ENCODE data around the gene ASAP3. TPM values are rescaled to one million over a fixed set of nuclear protein-coding genes. Genes with fewer than 3 reads are reported as not detected.

The ASAP3 gene
- total and polyA plus RNA-seq, 2 experiments from 2014 or later: 13.9 to 27.3 TPM

- Histone ChIP-seq H3F3A (ENCODE audit: insufficient read depth) (peaks cover 41% of the 10 kb centered on the region), H3K36me3 (ENCODE audit: low read depth) (no peaks in the 10 kb centered on the region), H2AFZ (no peak overlapping the region), H3K4me1 (ENCODE audit: insufficient read depth) (peaks cover 30% of the 10 kb centered on the region), H3K9me2 (ENCODE audit: insufficient read depth) (no peaks in the 10 kb centered on the region), H3K4me3 (no peak overlapping the region), H3K27ac (no peak overlapping the region), H3K9ac (no peak overlapping the region), H4K20me1 (ENCODE audit: insufficient read depth) (no peaks in the 10 kb centered on the region), H3K27me3 (replicated peaks; ENCODE audit: insufficient read depth) (no peaks in the 10 kb centered on the region), H3K79me2 (ENCODE audit: insufficient read depth) (no peaks in the 10 kb centered on the region), H3K4me2 (ENCODE audit: unreplicated experiment) (no peak overlapping the region), H3K9me3 (ENCODE audit: low read depth) (no peaks in the 10 kb centered on the region)
- no peak for TF ChIP-seq EZH2 (IDR thresholded peaks at IDR 0.05; ENCODE audit: insufficient read depth, poor library complexity, severe bottlenecking)
- no peak for TF ChIP-seq EZH2phosphoT487 (IDR thresholded peaks at IDR 0.05; ENCODE audit: insufficient read depth, low read depth)
- DNase-seq: no peak
- 88 to 91% methylated on average over 7 of the region's 7 CpGs for WGBS, 2 experiments (ENCODE audit: low coverage in 1 of 2, low lambda C conversion rate in 2 of 2, missing lambda C conversion rate in 2 of 2)
- in situ Hi-C loops (cut with MboI): no loop called here
Measured at GRCh38 chr1:23408797-23409290, 75.1 kb downstream of the ASAP3 start.

GRCh38 chr1:23407016-23407630, 76.9 kb downstream of the ASAP3 start:
- Histone ChIP-seq H3F3A (ENCODE audit: insufficient read depth) (peaks cover 45% of the 10 kb centered on the region), H4K20me1 (ENCODE audit: insufficient read depth) (no peaks in the 10 kb centered on the region), H3K9me3 (ENCODE audit: low read depth) (no peaks in the 10 kb centered on the region), H3K4me2 (ENCODE audit: unreplicated experiment) (no peak overlapping the region), H3K9me2 (ENCODE audit: insufficient read depth) (no peaks in the 10 kb centered on the region), H3K9ac (no peak overlapping the region), H3K27me3 (replicated peaks; ENCODE audit: insufficient read depth) (no peaks in the 10 kb centered on the region), H3K36me3 (ENCODE audit: low read depth) (no peaks in the 10 kb centered on the region), H3K27ac (no peak overlapping the region), H2AFZ (no peak overlapping the region), H3K4me3 (no peak overlapping the region), H3K79me2 (ENCODE audit: insufficient read depth) (no peaks in the 10 kb centered on the region), H3K4me1 (ENCODE audit: insufficient read depth) (peaks cover 44% of the 10 kb centered on the region)
- 49 to 51% methylated on average over 8 of the region's 8 CpGs for WGBS, 2 experiments (ENCODE audit: low coverage in 1 of 2, low lambda C conversion rate in 2 of 2, missing lambda C conversion rate in 2 of 2)
- in situ Hi-C loops (cut with MboI): no loop called here
- DNase-seq: peak; percentile 52
- TF ChIP-seq EZH2phosphoT487 (IDR thresholded peaks at IDR 0.05; ENCODE audit: insufficient read depth, low read depth) (no peak), EZH2 (IDR thresholded peaks at IDR 0.05; ENCODE audit: insufficient read depth, poor library complexity, severe bottlenecking) (no peak)

- H4K20me1 ChIP-seq (ENCODE audit: insufficient read depth): no peaks in the 10 kb centered on the region
- no peaks in the 10 kb centered on the region for H3K27me3 ChIP-seq (replicated peaks; ENCODE audit: insufficient read depth)
- no peaks in the 10 kb centered on the region for H3K9me3 ChIP-seq (ENCODE audit: low read depth)
- H3K9ac ChIP-seq: no peak overlapping the region
- no peak overlapping the region for H3K4me2 ChIP-seq (ENCODE audit: unreplicated experiment)
- in situ Hi-C loops (cut with MboI): no loop called here
- peaks cover 37% of the 10 kb centered on the region for H3F3A ChIP-seq (ENCODE audit: insufficient read depth)
- H3K9me2 ChIP-seq (ENCODE audit: insufficient read depth): no peaks in the 10 kb centered on the region
- no peaks in the 10 kb centered on the region for H3K36me3 ChIP-seq (ENCODE audit: low read depth)
- TF ChIP-seq EZH2 (IDR thresholded peaks at IDR 0.05; ENCODE audit: insufficient read depth, poor library complexity, severe bottlenecking) (no peak), EZH2phosphoT487 (IDR thresholded peaks at IDR 0.05; ENCODE audit: insufficient read depth, low read depth) (no peak)
- peaks cover 35% of the 10 kb centered on the region for H3K4me1 ChIP-seq (ENCODE audit: insufficient read depth)
- H3K4me3 ChIP-seq: no peak overlapping the region
- no peak for DNase-seq
- H3K27ac ChIP-seq: no peak overlapping the region
- H3K79me2 ChIP-seq (ENCODE audit: insufficient read depth): no peaks in the 10 kb centered on the region
- no peak overlapping the region for H2AFZ ChIP-seq
- 98 to 99% methylated on average over 3 of the region's 3 CpGs for WGBS, 2 experiments (ENCODE audit: low coverage in 1 of 2, low lambda C conversion rate in 2 of 2, missing lambda C conversion rate in 2 of 2)
Measured at GRCh38 chr1:23405946-23406345, 78.0 kb downstream of the ASAP3 start.

GRCh38 chr1:23403735-23404486, 80.1 kb downstream of the ASAP3 start:
- H3K4me3 ChIP-seq: peak overlapping the region; percentile 5; the same call in 1 of the 2 replicates
- H3K9me2 ChIP-seq (ENCODE audit: insufficient read depth): no peaks in the 10 kb centered on the region
- peak overlapping the region; percentile 39; the same call in 1 of the 2 replicates for H2AFZ ChIP-seq
- no peaks in the 10 kb centered on the region for H3K9me3 ChIP-seq (ENCODE audit: low read depth)
- H3K4me1 ChIP-seq (ENCODE audit: insufficient read depth): peaks cover 46% of the 10 kb centered on the region
- H3K79me2 ChIP-seq (ENCODE audit: insufficient read depth): no peaks in the 10 kb centered on the region
- in situ Hi-C loops (cut with MboI): no loop called here
- H3F3A ChIP-seq (ENCODE audit: insufficient read depth): peaks cover 44% of the 10 kb centered on the region
- DNase-seq: peak; percentile 96
- H4K20me1 ChIP-seq (ENCODE audit: insufficient read depth): no peaks in the 10 kb centered on the region
- no peak for TF ChIP-seq EZH2phosphoT487 (IDR thresholded peaks at IDR 0.05; ENCODE audit: insufficient read depth, low read depth)
- TF ChIP-seq EZH2 (IDR thresholded peaks at IDR 0.05; ENCODE audit: insufficient read depth, poor library complexity, severe bottlenecking): no peak
- WGBS, 2 experiments (ENCODE audit: low coverage in 1 of 2, low lambda C conversion rate in 2 of 2, missing lambda C conversion rate in 2 of 2): 8 to 11% methylated on average over 19 of the region's 19 CpGs
- peak overlapping the region; percentile 41 for H3K9ac ChIP-seq
- H3K27ac ChIP-seq: peak overlapping the region; percentile 69
- H3K36me3 ChIP-seq (ENCODE audit: low read depth): no peaks in the 10 kb centered on the region
- H3K4me2 ChIP-seq (ENCODE audit: unreplicated experiment): peak overlapping the region; percentile 66
- no peaks in the 10 kb centered on the region for H3K27me3 ChIP-seq (replicated peaks; ENCODE audit: insufficient read depth)

All from GM23248 (cell line).